AG09319 (cell line): ENCODE measurements around the gene DNMT1.

Source experiments
- DNase-seq: peaks from one replicate; pipeline ENCODE4 v3.0.0-alpha.2; 2010; ENCODE audit warnings: low read depth; ENCODE audit errors: extremely low read depth
- CTCF ChIP-seq: IDR thresholded peaks from 2 replicates; pipeline ENCODE4 v1.5.1; 2011; ENCODE audit warnings: low read depth, mild to moderate bottlenecking, inconsistent platforms, low read length, moderate library complexity

Gene DNMT1

GRCh38 chr19:10104130-10104513 lies 90.6 kb downstream of the DNMT1 start:
- no peak for TF ChIP-seq CTCF
- DNase-seq, result no peak

GRCh38 chr19:10102787-10103236 lies 91.9 kb downstream of the DNMT1 start:
- TF ChIP-seq CTCF, result no peak
- no peak for DNase-seq

- no peak for DNase-seq
- no peak for TF ChIP-seq CTCF
Measured at GRCh38 chr19:10100163-10100785, 94.5 kb downstream of the DNMT1 start.

DNA sequence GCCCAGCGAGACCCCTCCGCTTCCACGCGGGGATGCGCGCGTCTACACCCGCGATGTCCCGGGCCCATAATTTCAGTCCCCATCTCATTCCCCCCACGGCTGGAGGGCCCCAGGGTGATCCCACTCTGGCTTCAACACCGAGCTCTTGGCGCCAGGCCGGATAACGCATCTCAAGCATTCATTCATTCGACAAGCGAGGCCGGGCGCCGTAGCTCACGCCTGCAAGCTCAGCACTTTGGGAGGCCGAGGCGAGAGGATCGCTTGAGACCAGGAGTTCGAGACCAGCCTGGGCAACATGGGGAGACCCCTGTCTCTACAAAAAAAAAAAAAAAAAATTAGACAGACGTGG lies 98.2 kb downstream of the DNMT1 start:
- no peak for DNase-seq
- TF ChIP-seq CTCF, result no peak

GRCh38 chr19:10095948-10096614 lies 98.7 kb downstream of the DNMT1 start:
- no peak for TF ChIP-seq CTCF
- DNase-seq, result peak; percentile 79

GRCh38 chr19:10095622-10095947 lies 99.2 kb downstream of the DNMT1 start:
- no peak for DNase-seq
- no peak for TF ChIP-seq CTCF

DNA sequence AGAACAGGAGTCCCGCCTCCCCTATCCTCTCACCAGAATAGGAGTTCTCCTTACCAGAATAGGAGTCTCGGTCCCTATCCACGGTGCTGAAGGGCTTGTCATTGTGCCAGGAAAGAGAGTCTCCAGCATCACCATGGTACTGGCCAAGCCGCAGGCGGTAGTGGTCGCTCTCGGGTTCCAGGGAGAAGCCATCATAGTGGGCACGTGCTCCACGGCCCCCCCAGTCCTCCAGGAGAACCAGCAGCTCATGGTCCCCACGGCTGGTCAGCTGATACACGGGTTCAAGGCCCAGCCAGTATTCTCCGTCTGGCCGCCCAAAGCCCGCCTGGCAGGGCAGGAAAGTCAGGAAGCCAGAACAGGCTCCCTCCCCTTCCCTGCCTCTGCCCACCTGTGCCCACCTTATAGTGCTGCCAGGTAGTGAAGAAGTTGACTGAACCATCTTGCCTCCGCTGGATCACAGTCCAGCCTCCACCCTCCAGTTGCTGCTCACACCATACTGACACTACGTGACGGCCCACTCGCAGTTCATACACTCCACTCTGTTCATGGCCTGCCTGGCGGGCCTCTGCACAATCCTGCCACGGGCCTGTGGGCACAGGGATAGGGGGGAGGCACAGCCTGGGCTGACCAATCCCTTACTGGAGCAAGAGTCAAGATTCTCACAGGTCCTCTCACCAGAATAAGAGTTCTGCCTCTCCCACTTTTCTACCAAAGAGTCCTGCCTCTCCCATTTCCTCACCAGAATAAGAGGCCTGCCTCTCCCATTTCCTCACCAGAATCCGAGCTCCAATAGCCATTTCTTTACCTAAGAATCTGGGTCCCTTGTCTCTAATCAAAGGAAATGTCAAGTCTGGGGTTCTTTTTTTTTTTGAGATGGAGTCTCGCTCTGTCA lies 101.2 kb downstream of the DNMT1 start:
- no peak for DNase-seq
- TF ChIP-seq CTCF, result no peak
